Muscle of arm (tissue), 12 donors: ENCODE data around the gene MR1. TPM values are rescaled to one million over a fixed set of nuclear protein-coding genes. Genes with fewer than 3 reads are reported as not detected.

Source experiments
- DNase-seq: peaks from one replicate; pipeline ENCODE4 v3.0.0-alpha.2; 2013
- polyA plus RNA-seq, 12 donors: library from polyadenylated mRNA; unstranded; fragments of 120-200 nt; gene quantifications; one replicate each; pipeline ENCODE4 v1.2.1, GENCODE V29; 2013; ENCODE audit not compliant: insufficient read length in 12 of 12

Gene MR1
- polyA plus RNA-seq, 12 donors = 3.4 to 8.5 (median 4.5) TPM; not detected in 1

DNA sequence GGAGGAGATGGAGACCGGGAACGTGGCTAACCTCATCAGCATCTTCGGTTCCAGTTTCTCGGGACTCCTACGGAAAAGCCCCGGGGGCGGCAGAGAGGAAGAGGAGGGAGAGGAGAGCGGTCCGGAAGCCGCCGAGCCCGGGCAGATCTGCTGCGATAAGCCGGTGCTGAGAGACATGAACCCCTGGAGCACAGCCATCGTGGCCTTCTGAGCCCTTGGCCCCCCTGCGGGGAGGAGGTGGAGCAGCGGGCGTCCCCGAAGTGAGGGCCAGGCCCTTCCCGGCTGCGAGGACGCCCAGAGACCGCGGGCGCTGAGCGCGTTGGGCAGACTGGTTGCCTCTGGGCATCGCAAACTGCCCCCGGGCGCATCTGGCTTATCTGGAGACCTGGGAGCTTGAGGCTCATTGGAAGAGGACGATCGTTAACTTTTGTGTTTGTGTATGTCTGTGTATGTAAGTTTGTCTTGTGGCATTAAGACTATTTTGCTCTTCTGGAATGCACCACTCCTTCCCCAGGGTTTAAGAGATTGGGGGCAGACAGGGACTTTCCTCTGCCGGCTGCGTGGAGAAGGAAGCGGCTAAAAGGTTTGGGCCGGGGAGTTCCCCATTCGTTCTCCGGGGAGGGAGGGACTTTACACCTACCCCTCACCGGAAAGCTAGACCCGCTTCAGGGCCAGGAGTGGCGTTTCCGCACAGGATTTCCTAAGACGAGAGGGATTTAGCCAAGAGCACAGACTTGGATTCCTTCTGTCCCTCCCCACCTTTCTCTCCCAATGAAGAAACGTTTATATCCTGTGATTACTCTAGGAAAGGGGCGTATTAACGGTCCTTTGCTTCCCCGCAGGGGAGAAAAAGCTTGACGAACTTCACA is 56.1 kb downstream of the MR1 start:
- DNase-seq = peak; percentile 66

GRCh38 chr1:181090641-181091126 is 56.9 kb downstream of the MR1 start:
- DNase-seq = no peak

- no peak for DNase-seq
Observed at GRCh38 chr1:181091309-181092040, 57.7 kb downstream of the MR1 start.

DNA sequence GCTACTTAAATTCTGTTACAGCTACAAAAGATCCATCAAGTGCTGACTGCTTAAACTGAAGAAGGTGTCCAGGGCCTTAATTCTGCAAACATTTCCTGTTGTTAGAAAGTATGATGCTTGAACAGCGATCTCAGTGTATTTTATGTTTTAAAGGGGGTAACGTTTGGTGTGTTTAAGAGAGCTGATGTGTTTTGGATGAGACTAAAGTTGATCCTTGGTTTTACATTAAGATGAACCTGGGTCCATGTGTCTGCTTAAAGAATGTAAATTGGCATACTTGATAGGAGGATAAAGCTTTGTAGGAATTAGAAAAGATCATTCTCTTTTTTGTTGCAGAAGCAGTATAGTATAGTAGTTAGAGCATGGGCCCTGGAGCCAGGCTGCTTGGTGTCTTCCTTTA is 58.3 kb downstream of the MR1 start:
- no peak for DNase-seq

DNA sequence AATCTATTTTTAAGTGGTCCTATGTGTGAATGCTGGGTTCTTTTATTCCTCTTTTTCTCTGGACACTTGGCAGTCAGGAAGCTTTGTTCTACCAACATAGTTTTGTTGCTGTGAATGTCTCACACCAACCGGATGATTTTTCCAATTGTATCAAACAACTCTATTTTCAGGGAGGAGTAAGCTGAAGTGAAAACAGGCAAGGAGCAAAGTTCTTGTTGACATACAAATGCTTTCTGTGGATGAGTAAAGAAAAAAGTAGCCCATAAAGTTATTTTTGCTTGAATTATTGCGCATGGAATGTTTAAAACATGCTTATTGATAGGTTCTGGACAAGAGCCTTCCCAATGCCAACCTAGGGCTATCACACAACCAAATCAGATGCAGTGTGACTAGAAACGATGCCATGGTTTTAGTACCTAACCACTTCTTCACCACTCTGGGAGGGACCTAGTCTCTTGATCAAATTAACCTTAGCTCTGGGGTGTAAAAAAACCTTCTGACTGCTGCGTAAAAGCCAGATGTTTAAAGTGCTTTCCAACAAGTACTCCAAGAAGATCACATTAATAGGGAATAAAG is 59.2 kb downstream of the MR1 start:
- DNase-seq = no peak

DNA sequence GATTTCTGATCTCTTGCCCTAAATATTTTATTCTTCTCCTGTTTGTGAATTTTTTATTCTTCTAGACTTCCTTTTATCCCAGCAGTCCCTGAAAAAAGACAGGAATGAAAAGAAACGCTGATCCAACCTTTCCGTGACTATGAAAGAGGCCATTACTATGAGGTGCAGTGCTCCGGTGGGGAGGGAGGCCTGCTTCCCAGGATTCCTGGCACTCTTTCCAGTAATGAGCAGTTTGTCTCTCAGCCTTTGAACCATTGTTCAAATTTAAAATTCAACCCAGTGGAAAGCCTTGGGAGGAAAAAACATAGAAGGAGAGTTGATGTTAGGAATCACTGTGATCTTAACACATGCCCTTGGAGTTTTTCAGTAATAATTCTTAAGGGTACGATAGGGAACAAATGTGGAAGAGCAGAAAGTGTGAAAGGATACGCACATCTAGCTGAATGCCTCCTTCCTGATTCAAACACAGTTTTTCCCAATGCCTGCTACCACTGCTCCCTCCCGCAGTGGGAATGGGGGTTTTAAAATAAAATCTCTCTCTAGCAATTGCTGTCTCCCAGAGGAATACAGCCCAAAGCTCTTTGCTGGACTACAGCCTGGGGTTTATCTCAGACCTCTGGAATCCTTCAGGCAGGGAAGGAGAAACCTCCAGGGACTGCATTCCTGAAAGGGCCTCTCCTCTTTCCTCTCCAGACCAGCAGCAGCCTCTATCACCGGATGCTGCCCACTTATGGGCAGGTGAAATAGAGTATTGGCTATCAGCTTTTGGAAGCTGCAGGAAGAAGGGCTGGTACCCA is 60.8 kb downstream of the MR1 start:
- no peak for DNase-seq

GRCh38 chr1:181095260-181095659 is 61.5 kb downstream of the MR1 start:
- DNase-seq = no peak

DNA sequence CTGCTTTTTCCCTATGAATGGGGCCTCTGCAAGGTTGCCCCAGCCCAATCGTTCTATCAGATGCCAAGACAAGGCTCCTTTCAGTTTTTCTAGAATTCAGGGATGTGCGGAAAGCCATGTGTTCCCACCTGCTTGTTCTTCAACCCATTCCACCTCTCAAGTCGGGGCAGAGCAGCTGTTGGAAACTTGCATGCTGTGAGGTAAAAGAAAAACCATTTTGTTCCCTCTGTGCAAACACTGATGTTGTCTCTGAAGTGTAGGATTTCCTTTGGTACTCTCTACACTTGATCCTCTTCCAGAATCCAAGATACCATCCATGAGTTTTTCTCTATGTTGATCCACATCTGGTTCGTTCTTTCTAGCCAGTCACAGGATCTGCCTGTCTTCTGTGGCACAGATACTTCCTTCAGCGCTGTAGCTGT is 62.0 kb downstream of the MR1 start:
- no peak for DNase-seq

DNA sequence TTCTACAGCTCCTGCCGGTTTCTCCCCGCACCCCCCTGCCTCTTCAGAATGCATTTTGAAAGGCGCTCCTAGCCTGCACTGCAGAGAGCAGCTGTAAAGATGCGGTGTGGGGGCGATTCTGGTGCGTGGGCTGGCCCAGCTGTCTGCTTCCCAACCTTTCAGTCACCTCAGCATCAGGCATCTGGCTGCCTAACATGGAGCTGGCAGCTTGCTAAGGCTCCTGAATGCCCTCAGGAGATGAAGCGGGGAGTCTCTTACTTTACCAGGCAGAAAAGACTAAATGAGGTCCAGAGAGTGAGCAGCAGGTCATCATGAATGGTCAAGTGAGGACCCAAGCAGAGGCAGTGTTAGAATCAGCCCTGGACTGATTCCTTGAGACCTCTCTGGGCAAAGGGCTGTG is 63.5 kb downstream of the MR1 start:
- DNase-seq = no peak

DNA sequence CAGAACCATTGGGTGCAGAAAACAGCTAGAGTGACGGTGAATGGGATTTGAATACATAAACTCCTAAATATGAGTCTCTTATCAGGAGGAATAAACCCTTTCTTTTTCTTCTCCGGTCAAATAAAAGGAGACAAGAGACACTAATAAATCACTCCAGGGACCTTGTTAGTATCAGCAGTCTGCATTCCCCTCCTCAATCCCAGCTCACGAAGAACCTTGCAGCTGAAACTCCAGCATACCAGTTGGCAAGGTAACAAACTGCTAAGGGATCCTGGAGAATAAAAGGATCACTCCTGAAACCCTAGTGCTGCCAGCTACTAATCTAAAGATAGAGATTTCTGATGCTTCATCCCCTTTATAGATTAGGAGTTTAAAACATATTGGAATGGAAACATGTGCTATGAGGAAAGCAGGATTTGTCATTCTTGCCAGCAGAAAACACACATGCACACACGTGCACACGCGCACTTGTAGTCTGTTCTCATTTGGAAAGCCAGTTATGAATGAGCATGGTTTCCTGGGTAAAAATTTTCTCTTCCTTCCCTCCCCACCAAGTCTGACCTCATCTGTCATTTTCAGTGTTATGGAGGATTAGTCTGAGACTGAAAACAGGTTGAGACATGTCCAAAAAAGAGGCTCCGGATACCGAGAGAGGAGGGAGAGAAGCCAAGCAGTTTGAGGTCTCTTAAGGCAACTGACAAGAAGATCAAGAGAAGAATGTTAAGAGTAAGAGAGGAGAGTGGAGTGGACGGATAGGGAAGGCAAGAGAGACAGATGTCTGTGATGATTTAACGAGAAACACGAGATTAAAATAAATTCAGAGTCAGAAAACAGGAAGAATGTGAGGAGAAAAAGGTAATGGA is 65.6 kb downstream of the MR1 start:
- no peak for DNase-seq

DNA sequence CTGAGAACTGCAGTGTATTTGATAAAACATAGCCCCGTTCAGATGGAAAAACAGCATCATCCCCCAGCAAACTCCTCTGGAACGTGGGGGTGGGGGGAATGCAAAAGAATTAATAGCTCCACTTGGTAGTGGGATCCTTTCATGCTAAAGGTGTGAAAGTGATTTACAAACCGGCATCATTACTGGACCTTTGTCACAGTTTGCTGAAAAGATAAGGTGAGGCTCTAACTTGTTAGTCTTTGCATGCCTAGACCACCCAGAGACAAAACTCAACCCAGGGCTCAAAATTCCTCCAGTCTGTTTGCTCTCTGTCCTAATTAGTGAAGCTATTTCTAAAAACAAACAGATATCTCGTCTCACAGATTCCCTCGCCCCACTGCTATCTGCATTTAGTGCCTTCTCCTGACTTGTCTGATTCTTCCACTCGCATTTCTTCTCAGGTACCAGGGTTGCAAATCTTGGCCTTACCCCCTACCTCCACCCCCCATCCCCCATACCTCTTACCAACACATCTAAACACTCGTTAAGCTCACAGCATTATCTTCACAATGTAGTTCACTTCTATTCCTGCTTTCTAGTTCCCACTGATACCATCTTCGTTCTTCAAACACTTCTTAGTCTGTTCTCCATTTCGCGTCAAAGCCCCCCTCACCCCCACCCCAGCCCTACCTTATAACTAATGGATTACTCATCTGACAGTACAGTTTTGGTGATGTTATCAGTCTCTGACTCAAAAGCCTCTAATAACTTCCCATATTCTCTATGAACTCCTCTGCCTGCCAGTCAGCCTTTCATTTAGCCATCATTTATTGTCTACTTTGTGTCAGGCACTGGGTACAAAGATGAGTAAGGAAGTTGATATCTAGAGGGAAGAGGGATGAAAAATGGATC is 66.5 kb downstream of the MR1 start:
- DNase-seq = no peak

GRCh38 chr1:181100934-181101333 is 67.2 kb downstream of the MR1 start:
- DNase-seq = no peak

DNA sequence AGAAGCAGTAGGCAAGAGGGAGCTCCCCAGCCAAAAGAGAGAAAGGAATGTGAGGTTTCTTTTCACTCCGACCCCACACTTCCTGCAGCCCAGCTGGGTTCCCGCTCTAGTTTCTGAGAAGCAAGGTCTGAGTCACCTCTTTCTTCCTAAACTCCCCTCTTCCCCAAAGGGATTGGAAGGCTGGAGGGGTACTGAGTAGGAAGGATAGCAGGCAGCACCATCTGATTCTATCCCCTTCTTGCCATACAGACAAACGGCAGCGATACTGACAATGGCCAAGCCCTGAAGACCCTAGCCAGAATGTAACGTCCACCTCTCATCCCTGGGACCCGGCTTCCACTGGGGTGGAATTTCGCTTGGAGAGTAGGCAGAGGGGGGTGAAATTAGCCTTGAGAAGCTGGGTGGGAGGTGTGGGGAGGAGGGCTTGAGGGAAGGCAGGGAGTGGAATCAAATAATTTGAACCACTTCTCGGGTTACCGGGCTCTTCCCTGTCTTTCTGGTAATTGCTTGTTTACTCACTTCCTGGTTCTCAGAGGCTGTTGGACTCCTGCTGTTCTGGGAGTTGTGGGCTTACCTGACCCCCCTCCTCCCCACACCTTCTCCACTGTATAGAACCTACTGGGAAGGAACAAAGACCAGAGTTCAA is 67.9 kb downstream of the MR1 start:
- no peak for DNase-seq

DNA sequence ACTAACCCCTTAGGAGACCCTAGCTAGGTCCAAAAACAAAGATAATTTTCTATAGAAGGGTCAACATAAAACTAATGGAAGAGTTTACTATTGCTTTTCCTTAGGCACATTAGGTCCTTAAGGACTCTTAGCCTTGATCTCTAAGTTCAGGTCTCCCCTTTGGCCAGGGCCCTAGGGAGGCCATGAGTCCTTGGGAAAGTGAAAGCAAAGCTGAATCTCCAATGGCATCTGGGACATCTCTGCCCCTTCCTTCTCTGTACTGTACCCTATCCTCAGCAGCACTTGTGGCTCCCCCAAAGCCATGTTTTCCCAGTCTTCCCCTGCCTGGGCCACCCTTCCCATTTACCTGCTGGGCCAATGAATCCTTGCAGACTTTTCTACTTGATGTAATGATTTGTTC is 69.1 kb downstream of the MR1 start:
- DNase-seq = no peak

- no peak for DNase-seq
Observed at GRCh38 chr1:181103399-181103798, 69.6 kb downstream of the MR1 start.

GRCh38 chr1:181104042-181104789 is 70.4 kb downstream of the MR1 start:
- DNase-seq = no peak

DNA sequence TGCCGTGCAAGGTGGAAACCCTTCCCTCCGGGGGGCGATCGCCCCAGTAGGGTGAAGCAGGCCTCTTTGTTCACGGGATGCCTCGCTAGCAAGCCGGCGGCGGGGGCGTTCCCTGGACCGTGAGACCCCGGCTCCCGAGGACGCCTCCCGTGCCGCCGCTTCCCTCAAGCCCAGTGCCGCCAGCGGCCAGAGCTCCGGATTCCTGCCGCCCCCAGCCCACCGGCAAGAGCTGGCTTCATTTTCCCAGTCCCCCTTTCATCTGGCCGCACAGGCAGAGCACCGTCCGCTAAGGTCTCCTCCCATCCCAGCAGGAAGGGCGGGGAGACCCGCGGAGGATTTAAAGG is 71.0 kb downstream of the MR1 start:
- DNase-seq = no peak
